HL-60 (cell line): ENCODE results near the gene NPM1.

Experiments
- DNase-seq, 2 experiments: peaks; one replicate each; pipeline ENCODE4 v3.0.0-alpha.2; 2010 to 2020; ENCODE audit warnings: low read depth in 1 of 2, low spot score in 1 of 2
- H3K27ac ChIP-seq: fragments of 250-450 bp; sonication (Bioruptor Pico); replicated peaks from 2 replicates; pipeline ENCODE4 v1.5.1; 2020; ENCODE audit warnings: mild to moderate bottlenecking, moderate library complexity
- H3K27me3 ChIP-seq: fragments of 250-450 bp; sonication (Bioruptor Pico); 2 replicates; pipeline ENCODE4 v1.5.1; 2021; ENCODE audit warnings: mild to moderate bottlenecking, moderate library complexity; ENCODE audit not compliant: insufficient read depth, poor library complexity, severe bottlenecking
- H3K4me3 ChIP-seq: replicated peaks from 2 replicates; pipeline ENCODE4 v1.5.1; 2011; ENCODE audit warnings: mild to moderate bottlenecking, control low read depth, low read length; ENCODE audit not compliant: insufficient read depth
- GABPA ChIP-seq: IDR thresholded peaks from 2 replicates; pipeline ENCODE4 v1.6.1; 2012; ENCODE audit warnings: low read depth
- POLR2AphosphoS5 ChIP-seq: IDR thresholded peaks from 2 replicates; pipeline ENCODE4 v1.6.1; 2012; ENCODE audit warnings: low read depth
- SPI1 ChIP-seq: IDR thresholded peaks from 2 replicates; pipeline ENCODE4 v1.6.1; 2012; ENCODE audit warnings: low read depth, mild to moderate bottlenecking, borderline replicate concordance
- TF ChIP-seq, protein P1 (sequence below): IDR thresholded peaks from one replicate; pipeline ENCODE4 v1.5.1; 2011; ENCODE audit warnings: low read length, control low read depth, inconsistent platforms; ENCODE audit not compliant: insufficient read depth
- TF ChIP-seq, protein P2 (sequence below): IDR thresholded peaks from 2 replicates; pipeline ENCODE4 v1.6.1; 2012; ENCODE audit warnings: low read depth; ENCODE audit not compliant: insufficient replicate concordance

Gene NPM1

DNA sequence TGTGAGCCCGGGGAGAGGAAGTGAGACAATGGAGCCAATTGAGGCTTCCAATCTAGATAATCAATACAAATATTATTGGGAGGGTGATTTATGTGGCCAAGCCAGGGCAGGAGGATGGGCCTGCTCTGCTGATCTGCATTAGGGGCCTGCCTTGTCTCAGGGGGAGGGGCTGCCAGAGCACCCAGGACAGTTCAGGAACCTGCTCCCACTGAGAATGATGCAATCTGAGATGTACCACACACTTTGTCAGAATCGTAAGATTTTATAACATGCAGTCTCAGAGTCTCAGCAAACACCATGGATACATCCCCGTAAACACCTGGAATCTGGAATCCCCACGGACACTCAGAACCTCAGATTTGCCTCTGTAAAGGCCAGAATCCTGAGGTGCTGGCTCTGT, 51.1 kb downstream of the NPM1 start:
- TF ChIP-seq, protein P1, sequence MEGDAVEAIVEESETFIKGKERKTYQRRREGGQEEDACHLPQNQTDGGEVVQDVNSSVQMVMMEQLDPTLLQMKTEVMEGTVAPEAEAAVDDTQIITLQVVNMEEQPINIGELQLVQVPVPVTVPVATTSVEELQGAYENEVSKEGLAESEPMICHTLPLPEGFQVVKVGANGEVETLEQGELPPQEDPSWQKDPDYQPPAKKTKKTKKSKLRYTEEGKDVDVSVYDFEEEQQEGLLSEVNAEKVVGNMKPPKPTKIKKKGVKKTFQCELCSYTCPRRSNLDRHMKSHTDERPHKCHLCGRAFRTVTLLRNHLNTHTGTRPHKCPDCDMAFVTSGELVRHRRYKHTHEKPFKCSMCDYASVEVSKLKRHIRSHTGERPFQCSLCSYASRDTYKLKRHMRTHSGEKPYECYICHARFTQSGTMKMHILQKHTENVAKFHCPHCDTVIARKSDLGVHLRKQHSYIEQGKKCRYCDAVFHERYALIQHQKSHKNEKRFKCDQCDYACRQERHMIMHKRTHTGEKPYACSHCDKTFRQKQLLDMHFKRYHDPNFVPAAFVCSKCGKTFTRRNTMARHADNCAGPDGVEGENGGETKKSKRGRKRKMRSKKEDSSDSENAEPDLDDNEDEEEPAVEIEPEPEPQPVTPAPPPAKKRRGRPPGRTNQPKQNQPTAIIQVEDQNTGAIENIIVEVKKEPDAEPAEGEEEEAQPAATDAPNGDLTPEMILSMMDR: no peak
- Histone ChIP-seq H3K27ac (no peak overlapping the region), H3K4me3 (no peak overlapping the region), H3K27me3 (no peaks in the 10 kb centered on the region)
- no peak for DNase-seq

GRCh38 chr5:171441246-171441791, 53.7 kb downstream of the NPM1 start:
- no peak for TF ChIP-seq POLR2AphosphoS5
- TF ChIP-seq, protein P1: no peak
- TF ChIP-seq GABPA: no peak
- TF ChIP-seq SPI1: no peak
- TF ChIP-seq, protein P2, sequence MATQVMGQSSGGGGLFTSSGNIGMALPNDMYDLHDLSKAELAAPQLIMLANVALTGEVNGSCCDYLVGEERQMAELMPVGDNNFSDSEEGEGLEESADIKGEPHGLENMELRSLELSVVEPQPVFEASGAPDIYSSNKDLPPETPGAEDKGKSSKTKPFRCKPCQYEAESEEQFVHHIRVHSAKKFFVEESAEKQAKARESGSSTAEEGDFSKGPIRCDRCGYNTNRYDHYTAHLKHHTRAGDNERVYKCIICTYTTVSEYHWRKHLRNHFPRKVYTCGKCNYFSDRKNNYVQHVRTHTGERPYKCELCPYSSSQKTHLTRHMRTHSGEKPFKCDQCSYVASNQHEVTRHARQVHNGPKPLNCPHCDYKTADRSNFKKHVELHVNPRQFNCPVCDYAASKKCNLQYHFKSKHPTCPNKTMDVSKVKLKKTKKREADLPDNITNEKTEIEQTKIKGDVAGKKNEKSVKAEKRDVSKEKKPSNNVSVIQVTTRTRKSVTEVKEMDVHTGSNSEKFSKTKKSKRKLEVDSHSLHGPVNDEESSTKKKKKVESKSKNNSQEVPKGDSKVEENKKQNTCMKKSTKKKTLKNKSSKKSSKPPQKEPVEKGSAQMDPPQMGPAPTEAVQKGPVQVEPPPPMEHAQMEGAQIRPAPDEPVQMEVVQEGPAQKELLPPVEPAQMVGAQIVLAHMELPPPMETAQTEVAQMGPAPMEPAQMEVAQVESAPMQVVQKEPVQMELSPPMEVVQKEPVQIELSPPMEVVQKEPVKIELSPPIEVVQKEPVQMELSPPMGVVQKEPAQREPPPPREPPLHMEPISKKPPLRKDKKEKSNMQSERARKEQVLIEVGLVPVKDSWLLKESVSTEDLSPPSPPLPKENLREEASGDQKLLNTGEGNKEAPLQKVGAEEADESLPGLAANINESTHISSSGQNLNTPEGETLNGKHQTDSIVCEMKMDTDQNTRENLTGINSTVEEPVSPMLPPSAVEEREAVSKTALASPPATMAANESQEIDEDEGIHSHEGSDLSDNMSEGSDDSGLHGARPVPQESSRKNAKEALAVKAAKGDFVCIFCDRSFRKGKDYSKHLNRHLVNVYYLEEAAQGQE: no peak
- DNase-seq: no peak
- H3K27ac ChIP-seq: no peak overlapping the region
- H3K4me3 ChIP-seq: no peak overlapping the region
- no peaks in the 10 kb centered on the region for H3K27me3 ChIP-seq

DNA sequence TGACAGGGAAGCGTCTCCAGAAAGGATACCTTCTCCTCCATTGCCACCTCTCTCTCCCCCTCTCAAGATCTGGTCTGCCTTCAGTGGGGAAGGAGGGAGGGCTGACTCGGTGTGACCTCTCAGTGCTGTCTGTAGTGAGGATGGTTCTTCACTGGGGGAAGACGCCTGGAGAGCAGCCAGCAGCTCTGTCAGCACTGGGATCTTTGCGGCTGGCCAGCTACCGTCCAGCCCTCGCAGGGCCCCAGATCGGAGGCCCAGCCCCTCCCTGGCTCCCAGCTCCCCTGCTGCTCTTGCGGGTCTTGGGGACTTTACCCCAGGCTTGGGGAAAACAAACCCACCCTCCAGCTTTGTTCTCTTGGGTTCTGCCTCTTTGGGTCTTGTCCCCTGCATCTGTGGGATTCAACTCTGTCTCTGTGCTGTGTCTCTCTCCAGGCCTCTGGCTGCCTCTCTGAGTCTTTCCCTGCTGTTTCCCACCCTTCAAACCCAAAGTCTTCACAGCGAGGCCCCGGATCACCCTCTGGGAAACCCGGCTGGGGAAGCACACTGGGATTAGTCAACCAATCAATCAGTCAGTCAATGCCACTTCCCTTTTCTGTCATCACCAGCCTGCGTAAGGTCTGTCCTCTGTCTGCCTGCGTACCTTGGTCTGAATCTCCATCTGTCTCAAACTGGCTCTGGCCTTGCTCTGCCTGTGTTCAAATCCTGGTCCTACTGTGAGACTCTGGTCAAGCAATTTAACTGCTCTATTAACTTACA, 54.8 kb downstream of the NPM1 start:
- peaks cover 2% of the 10 kb centered on the region for H3K27me3 ChIP-seq
- peak in 1 of 2 experiments; percentile 33 for DNase-seq
- TF ChIP-seq, protein P2: no peak
- TF ChIP-seq GABPA (no peak), SPI1 (peak; percentile 91)
- TF ChIP-seq, protein P1: no peak
- H3K4me3 ChIP-seq: no peak overlapping the region
- no peak overlapping the region for H3K27ac ChIP-seq

GRCh38 chr5:171444582-171444981, 56.9 kb downstream of the NPM1 start:
- Histone ChIP-seq H3K27ac (no peak overlapping the region), H3K4me3 (no peak overlapping the region), H3K27me3 (peaks cover 2% of the 10 kb centered on the region)
- TF ChIP-seq, protein P1: no peak
- TF ChIP-seq, protein P2: no peak
- TF ChIP-seq SPI1 (no peak), GABPA (no peak), POLR2AphosphoS5 (no peak)
- DNase-seq: no peak
